Stomach smooth muscle (tissue), 2 donors: Measurements from ENCODE around the gene KRT79.

Experiments
- H3K27ac ChIP-seq: one replicate; pipeline ENCODE4 v1.7.0; 2013; ENCODE audit warnings: mild to moderate bottlenecking, low read length, inconsistent platforms
- H3K27me3 ChIP-seq, 2 donors: one replicate each; pipeline ENCODE4 v1.7.0; 2013; ENCODE audit warnings: low read length in 2 of 2; ENCODE audit not compliant: insufficient read depth in 2 of 2, control insufficient read depth in 1 of 2
- H3K36me3 ChIP-seq, 2 donors: one replicate each; pipeline ENCODE4 v1.7.0; 2013; ENCODE audit warnings: low read length in 2 of 2; ENCODE audit not compliant: control insufficient read depth in 2 of 2, insufficient read depth in 2 of 2
- H3K4me1 ChIP-seq: one replicate; pipeline ENCODE4 v1.7.0; 2013; ENCODE audit warnings: low read length; ENCODE audit not compliant: control insufficient read depth, insufficient read depth
- H3K4me3 ChIP-seq, 2 donors: one replicate each; pipeline ENCODE4 v1.7.0; 2013; ENCODE audit warnings: low read length in 2 of 2
- H3K9ac ChIP-seq, 2 donors: one replicate each; pipeline ENCODE4 v1.7.0; 2013; ENCODE audit warnings: low read length in 2 of 2, mild to moderate bottlenecking in 1 of 2
- H3K9me3 ChIP-seq, 2 donors: one replicate each; pipeline ENCODE4 v1.7.0; 2013; ENCODE audit warnings: low read length in 2 of 2; ENCODE audit not compliant: control insufficient read depth in 2 of 2
- donor health status: healthy.
- donor health status: Pancreatic carcinoma.

The KRT79 gene

DNA sequence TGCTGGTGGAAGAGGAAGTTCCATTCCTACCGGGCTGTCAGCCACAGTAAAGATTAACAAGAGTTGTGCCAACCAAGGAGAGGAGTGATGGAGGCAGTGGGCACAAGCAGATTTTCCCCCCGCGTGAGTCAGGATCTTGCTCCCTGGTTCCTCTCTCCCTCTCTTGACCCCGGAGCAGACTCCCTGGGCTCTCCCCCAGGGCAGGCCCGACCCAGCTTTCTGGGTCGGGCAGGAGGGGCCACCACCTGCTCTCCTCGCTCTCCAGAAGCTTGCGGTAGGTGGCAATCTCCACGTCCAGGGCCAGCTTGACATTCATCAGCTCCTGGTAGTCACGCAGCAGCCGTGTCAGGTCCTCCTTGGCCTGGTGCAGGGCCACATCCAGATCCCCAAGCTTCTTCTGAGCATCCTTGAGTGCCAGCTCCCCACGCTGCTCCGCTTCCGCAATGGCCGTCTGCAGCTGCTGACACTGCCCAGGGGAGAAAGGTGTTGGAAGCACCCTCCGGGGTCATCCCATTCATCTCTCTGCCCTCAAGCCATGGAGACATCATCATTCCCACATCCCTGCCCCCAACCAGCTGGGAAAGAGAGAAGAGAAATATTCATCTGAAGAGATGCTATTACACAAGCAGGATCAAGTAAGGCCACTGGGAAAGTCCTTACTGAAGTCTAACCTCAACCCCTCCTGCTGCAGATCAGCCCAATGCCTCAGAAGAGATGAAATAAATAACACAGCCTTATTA lies 11.2 kb downstream of the KRT79 start:
- peaks cover 0 to 4% of the 10 kb centered on the region in 2 donors for H3K27me3 ChIP-seq
- no peak overlapping the region for H3K27ac ChIP-seq

DNA sequence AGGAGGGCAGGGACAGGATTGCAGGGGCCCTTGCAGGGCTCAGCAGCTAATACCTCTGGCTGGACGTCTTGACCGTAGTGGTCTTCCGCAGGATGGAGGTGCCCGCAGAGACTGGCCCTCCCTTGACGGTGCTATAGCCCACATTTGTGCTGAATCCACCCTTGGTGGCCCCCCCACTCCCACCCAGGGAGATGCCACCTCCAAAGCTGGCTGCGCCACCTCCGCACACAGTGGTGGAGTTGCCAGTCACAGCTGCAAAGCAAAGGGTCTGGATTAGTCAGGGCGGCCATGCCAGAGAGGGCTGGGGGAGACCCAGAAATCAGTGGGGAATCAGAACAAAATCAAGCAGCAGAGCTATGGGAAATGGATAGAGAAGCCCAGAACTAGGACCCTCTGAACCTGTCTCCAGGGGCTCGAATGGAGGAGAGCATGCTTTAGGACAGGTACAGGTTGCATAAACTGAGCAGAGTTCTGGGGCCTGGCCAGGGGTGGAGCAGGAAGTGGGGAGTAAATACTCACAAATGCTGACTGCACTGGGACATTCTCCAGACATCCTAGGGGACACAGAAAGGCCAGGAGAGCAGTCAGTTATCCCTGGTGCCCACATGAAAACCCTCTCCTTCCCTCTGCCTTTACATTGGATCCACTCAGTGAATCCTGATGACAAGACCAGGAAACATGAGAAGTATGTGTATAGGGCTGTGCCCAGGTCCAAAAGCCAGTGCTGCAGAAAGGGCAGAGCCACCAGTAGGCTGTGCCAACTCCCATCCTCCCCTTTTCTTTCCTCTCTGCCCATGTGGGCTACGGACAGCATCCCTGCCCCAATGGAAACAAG lies 12.1 kb downstream of the KRT79 start:
- Histone ChIP-seq H3K9ac (no peak overlapping the region), H3K9me3 (no peaks in the 10 kb centered on the region), H3K27me3 (peaks cover 4 to 8% of the 10 kb centered on the region in 2 donors), H3K27ac (no peak overlapping the region), H3K4me1 (peaks cover 4% of the 10 kb centered on the region), H3K4me3 (no peak overlapping the region), H3K36me3 (no peaks in the 10 kb centered on the region)

More for the DNA sequence above, 11.2 kb downstream of the KRT79 start:
- no peaks in the 10 kb centered on the region for H3K9me3 ChIP-seq
- H3K4me1 ChIP-seq = peaks cover 4% of the 10 kb centered on the region
- H3K9ac ChIP-seq = no peak overlapping the region
- no peak overlapping the region for H3K4me3 ChIP-seq
- no peaks in the 10 kb centered on the region for H3K36me3 ChIP-seq

DNA sequence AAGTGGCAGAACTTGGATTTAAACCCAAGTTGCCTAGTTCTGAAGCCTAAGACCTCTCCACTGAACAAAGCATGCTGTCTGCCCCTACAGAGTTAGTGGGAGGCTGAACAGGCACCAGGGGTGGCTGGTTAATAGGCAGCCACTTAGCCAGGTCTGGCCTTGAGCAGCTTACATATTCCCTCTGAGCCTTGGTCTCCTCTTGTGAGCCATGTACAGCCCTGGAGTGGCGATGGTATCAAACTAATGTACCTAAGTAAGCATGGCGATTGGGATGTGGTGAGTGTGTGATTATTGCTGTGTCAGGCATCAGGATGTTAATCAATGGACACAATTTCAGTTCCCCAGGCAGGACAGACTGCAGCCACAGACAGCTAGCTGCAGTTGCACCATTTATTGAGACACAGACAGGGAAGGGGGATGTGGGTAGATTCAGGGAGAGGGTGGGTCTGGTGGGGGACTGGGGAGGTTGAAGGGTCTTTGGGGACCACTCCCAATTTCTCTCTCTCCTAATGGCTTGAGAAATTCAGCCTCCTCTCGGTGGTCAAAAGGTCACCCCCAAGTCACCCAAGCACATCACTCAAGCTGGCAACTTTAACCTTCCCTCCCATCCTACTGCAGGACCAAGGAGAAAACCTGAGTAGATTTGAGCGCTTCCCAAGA lies 12.9 kb downstream of the KRT79 start:
- Histone ChIP-seq H3K9me3 (no peaks in the 10 kb centered on the region), H3K4me1 (peaks cover 4% of the 10 kb centered on the region), H3K27ac (no peak overlapping the region), H3K36me3 (no peaks in the 10 kb centered on the region), H3K4me3 (no peak overlapping the region), H3K9ac (no peak overlapping the region), H3K27me3 (peaks cover 4 to 8% of the 10 kb centered on the region in 2 donors)

DNA sequence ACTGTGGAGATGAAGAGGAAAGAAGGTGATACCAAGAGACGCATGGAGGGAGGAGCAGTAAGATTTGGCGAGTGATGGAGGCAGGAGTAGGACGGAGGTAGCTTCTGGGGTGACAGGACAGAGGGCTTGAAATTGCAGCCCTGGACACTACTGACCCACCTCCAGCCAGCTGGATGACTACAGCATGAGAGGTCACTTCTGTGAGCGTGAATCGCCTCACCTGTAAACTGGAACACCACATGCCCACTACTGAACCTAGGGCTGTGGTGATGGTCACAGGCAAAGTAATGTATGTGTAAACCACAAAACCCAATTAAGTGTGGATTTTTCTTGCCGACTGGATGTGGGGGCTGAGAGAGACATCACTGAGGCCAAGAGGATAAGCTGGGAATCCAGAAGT lies 13.6 kb downstream of the KRT79 start:
- Histone ChIP-seq H3K9ac (no peak overlapping the region), H3K36me3 (no peaks in the 10 kb centered on the region), H3K4me3 (no peak overlapping the region), H3K27ac (no peak overlapping the region), H3K27me3 (peaks cover 4 to 8% of the 10 kb centered on the region in 2 donors), H3K4me1 (peaks cover 4% of the 10 kb centered on the region), H3K9me3 (no peaks in the 10 kb centered on the region)

DNA sequence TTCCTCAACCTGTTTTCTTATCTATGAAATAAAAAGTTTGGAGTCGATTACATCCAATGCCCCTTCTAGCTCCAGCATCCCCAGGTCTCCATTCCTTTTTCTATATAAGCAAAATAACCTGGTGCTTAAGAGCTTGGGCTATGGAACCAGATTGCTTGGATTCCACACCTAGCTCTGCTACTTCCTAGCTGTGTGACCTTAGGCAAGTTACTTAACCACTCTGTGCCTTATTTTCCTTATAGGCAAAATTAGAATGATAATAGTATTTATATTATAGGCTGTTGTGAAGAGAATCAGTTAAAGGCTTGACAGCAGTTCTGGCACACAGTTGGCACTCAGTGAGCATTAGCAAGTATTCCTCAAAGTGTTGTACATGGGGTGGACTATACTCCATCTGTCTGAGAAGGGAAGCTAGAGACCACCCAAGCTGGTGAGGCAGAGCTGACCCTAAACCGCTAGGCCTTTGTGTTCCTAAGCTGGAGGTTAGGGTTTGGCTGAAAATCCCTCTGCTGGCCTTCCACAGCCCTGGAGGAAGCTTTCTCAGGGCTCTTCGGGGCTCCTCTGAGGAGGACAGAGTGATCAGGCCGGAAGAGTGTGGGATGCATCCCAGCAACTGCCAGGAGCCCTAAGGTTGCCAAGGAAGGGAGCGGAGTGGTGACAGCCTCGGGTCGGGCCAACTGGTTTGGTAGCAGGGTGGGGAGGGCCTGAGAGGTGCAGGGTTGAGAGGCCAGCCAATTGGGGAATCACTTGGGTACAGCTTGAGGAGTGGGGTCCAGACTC lies 14.2 kb downstream of the KRT79 start:
- no peak overlapping the region for H3K9ac ChIP-seq
- peaks cover 4 to 8% of the 10 kb centered on the region in 2 donors for H3K27me3 ChIP-seq
- no peak overlapping the region for H3K27ac ChIP-seq
- H3K36me3 ChIP-seq = no peaks in the 10 kb centered on the region
- no peak overlapping the region for H3K4me3 ChIP-seq
- no peaks in the 10 kb centered on the region for H3K9me3 ChIP-seq
- peaks cover 4% of the 10 kb centered on the region for H3K4me1 ChIP-seq

DNA sequence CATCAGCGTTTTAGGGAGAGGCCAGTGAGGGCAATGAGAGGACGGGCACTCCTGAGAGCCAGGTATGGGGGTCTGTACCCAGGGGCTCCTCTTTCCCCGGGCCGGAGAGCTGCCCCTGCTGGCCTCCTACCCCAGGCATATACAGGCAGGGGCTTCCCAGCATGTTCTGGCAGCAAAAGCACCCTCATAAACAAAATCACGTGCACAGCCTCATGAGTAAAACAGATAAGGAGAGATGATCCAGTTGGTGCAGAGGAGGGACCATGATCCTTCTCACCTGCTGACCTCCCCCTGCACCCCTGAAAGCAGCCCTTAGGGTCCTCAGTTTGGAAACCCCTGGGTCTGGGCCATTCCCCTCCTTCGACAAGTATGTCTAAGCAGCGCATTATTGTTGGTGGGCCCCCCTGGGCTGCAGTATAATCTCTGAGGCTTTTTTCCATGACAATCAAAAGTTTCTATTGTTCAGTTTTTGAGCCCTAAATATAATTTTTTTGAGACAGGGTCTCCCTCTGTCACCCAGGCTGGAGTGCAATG lies 15.2 kb downstream of the KRT79 start:
- peaks cover 4% of the 10 kb centered on the region for H3K4me1 ChIP-seq
- no peaks in the 10 kb centered on the region for H3K9me3 ChIP-seq
- peaks cover 4 to 8% of the 10 kb centered on the region in 2 donors for H3K27me3 ChIP-seq
- H3K27ac ChIP-seq = no peak overlapping the region
- H3K36me3 ChIP-seq = no peaks in the 10 kb centered on the region
- no peak overlapping the region for H3K9ac ChIP-seq
- H3K4me3 ChIP-seq = no peak overlapping the region

DNA sequence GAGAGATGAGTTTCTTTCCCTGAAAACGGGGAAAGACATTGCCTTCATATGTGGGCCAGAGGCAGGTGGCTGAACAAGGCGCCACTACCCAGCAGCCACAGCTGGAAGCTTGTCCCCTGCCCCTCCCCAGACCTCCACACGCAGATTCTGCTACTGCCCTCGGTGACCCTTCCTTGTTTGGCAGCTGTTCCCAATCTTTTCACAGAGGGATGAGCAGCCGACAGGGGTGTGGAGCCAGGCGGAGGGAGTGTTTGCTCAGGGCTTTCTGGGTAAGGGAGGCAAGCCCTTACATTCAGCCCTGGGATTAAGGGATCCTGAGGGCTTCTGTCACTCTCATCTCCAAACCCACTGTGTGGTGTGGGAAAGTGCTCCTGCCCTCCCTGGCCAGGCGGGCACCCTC lies 15.7 kb downstream of the KRT79 start:
- Histone ChIP-seq H3K4me3 (no peak overlapping the region), H3K36me3 (no peaks in the 10 kb centered on the region), H3K9ac (no peak overlapping the region), H3K27ac (no peak overlapping the region), H3K9me3 (no peaks in the 10 kb centered on the region), H3K4me1 (peaks cover 4% of the 10 kb centered on the region), H3K27me3 (peaks cover 4 to 8% of the 10 kb centered on the region in 2 donors)

DNA sequence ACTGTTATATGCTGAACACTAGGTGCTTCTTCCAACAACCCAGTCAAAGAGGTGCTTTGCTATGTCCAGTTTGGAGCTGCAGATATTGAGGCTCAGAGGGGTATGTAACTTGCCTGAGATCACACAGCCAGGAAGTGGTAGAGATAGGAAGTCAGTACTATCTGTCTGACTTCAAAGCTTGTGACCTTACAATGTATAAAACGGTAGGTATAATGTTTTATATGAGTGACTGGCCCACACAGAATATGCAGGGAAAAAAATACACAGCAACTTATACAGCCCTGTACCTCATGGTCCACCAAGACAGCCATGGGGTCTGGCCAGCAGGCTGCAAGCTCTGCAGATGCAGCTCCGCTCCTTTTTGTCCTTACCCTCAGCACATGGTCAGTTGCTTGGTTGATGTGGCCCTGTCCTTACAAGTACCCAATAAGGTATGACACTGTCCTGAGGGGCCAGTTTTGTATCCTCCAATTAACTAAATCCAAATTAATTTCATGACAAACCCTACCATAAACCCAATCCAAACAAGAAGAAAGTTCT lies 16.3 kb downstream of the KRT79 start:
- H3K27ac ChIP-seq = no peak overlapping the region
- H3K9me3 ChIP-seq = no peaks in the 10 kb centered on the region
- H3K36me3 ChIP-seq = no peaks in the 10 kb centered on the region
- no peak overlapping the region for H3K4me3 ChIP-seq
- H3K4me1 ChIP-seq = peaks cover 4% of the 10 kb centered on the region
- no peak overlapping the region for H3K9ac ChIP-seq
- H3K27me3 ChIP-seq = peaks cover 4 to 8% of the 10 kb centered on the region in 2 donors

DNA sequence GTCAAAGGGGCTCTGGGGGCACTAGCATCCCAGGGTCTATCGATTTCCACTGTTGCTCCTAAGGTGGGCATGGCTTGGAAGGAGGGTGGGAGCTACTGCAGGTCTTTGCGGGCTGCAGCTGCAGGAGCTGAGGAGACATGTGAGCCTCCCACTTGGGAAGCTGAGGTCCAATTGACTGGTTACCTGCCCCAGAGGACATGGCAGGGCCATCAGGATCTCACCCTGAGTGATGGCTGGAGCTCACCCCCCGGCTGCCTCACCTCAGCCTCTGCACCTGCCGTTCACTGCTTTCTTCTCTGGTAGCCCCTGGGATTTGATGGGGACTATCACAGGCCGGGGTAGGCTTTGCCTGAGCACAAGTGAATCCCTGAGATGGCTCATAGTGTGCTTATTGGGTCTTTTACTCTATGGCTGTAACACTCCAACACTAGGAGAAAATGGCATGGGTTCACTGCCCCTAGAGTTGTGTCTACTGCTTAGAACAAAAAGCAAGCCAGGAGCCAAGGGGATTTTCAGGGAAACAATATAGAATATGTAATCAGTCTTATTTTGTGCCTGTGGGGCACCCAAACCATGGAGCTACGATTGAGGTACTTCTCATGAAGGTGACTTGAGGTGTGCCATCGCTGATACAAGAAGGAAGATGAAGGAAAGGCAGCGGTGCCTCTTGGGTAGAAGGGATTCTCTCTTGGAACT lies 17.0 kb downstream of the KRT79 start:
- Histone ChIP-seq H3K4me1 (peaks cover under 1% of the 10 kb centered on the region), H3K36me3 (no peaks in the 10 kb centered on the region), H3K27me3 (peaks cover 4 to 8% of the 10 kb centered on the region in 2 donors), H3K4me3 (no peak overlapping the region), H3K27ac (no peak overlapping the region), H3K9ac (no peak overlapping the region), H3K9me3 (no peaks in the 10 kb centered on the region)
